Activated CD4-positive, alpha-beta T cell treated with anti-CD3 and anti-CD28 coated beads for 24 hours (primary cell): ENCODE measurements around the gene WDR87.
A peak's percentile ranks its signal among the peaks of the same experiment; 100 is the strongest.

Experiments used
- DNase-seq, 2 donors: peaks; one replicate each; pipeline ENCODE4 v3.0.0-alpha.2; 2020; ENCODE audit warnings: low read depth in 2 of 2

WDR87 gene

DNA sequence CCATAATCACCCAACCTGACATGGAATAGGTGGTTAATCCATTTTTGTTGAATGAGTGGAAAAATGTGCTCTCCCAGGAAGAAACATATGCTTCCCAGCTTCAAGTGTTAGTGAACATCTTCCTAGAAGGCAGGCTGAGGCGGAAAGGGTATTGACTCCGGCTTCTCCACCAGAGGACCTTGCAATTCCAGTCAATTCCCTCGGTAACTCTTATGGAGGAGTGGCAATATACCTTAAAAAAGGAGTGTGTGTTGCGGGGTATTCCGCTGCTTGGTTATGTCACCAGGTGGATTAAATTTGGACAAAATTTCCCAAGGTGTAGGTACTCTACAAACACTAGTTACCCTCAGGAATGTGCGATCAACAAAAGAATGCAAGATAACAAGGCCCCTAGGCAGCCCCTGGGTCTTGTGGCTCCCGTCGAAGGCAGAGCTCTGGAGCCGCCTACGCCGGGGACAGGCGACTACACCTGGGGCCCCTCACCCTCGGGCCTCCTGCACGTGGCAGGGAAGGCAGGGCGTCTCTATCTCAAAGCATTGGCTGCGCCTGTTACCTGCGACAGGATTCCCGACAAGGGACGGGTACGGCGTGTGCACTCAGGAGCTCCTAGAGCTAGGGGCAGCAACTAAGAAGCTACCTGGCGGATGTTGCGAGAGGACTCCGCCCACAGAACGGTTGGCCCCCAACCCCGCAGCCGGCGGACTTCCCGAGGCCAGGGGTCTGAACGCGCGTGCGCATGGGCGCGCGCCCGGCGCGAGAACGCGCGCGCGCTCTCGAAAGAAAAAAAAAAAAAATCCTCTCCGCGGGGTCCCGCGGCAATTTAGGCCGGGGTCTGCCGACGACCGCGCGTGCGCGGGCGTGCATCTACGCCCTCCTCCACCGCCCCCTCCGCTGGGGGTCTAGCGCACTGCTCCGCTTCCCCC lies at the start of gene WDR87:
Gene WDR87 (minus strand): TSS at position 649 of the 923 bp plus-strand sequence. CDS start 8,355 bp downstream, outside the sequence.
- peak; percentile 15 to 28 for DNase-seq

DNA sequence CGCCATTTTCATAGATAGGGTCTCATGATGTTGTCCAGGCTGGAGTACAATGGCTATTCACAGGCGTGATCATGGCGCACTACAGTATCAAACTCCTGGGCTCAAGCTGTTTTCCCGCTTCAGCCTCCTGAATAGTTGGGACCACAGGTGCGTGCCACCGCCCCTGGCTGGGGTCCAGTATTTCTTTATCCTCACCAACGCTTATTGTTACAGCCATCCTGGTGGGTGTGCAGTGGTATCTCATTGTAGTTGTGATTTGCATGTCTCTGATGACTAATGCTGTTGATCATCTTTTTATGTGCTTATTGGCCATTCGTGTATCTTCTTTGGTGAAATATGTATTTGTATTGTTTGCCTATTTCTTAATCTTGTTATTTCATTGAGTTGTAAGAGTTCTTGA lies 49.6 kb upstream of the WDR87 start:
- no peak for DNase-seq

DNA sequence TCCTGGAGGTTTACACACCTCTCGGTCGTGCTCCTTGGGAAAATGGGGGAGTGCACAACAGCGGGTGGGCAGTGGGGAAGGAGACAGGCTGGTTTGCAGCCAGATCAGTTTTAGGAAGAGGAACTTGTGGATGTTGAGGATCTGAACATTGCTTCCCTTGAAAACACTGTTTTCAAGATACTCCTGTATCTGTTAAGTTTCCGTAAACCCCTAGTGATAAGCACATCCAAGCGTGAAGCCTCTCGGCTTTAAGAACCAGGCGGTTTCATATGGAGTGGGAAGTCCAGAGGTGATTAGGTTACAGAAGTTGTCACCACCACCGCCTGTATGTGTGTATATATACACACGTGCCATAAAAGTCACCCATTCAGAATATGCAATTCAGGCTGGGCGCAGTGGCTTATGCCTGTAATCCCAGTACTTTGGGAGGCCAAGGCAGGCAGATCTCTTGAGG lies 48.1 kb upstream of the WDR87 start:
- DNase-seq: no peak

DNA sequence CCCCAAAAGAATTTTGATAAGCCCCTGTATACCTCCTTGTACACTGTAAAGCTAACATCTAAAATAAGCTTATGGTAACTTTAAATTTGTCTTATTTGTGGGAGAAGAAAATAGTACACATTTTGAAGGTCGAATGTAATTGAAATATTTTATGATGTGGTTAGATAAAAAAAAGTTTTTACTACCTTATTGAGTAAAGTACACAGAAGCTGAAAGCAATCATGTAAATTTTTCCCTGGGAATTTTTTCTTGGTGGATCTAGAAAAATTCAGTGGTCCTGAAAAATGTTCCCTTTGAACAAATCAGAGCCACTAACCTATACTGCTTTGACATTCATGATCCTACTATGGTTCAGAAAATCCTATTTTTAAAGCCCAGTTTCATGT lies 47.5 kb upstream of the WDR87 start:
- no peak for DNase-seq

DNA sequence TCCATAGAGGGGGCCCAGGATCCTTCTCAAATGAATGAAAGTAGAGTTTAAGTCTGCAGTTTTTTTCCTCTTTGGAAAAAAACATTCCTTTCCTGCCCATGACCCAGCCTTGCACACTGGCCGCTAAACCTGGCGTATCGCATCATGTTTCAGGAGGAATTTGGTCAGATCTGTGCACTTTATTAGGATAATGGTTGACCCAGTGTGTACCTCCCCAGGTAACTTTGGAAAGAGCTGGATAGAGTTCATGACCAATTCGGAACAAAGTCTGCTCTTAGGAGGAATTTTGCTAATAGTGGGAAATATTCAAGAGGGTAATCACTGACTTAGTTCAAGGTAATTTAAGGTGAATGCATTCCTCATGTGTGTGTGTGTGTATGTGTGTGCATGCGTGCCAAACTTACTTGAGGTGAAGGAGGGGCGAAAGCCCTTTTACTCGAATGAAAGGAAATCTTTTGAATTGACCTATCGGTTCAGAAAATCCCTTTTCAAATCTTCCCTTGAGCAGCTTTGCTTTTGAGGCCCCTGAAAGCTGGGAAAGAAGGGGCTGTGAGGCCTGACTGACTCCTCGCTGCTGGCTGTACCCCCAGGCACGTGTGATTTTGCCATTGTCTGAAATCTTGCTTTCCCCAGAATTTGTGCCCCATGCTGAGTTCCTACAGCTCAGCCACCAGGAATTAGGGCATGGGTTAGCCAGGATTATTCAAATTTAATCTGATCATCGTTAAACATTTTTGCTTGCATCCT lies 47.0 kb upstream of the WDR87 start:
- DNase-seq: no peak

DNA sequence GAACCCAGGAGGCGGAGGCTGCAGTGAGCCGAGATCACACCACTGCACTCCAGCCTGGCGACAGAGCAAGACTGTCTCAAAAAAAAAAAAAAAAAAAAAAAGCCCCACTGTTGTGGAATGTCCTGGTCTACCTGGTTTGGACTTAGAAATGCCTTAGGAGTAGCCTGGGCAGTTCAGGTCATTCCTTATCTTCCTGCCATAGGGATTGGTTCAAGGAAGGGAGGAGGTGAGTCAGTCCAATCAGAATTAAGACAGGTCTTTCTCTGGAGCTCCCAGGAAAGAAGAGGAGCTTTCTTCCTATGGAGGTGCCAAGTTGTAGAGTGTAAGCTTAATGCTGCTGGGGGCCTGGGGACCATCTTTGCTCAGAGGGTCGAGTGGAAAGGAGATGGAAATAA lies 45.4 kb upstream of the WDR87 start:
- no peak for DNase-seq

DNA sequence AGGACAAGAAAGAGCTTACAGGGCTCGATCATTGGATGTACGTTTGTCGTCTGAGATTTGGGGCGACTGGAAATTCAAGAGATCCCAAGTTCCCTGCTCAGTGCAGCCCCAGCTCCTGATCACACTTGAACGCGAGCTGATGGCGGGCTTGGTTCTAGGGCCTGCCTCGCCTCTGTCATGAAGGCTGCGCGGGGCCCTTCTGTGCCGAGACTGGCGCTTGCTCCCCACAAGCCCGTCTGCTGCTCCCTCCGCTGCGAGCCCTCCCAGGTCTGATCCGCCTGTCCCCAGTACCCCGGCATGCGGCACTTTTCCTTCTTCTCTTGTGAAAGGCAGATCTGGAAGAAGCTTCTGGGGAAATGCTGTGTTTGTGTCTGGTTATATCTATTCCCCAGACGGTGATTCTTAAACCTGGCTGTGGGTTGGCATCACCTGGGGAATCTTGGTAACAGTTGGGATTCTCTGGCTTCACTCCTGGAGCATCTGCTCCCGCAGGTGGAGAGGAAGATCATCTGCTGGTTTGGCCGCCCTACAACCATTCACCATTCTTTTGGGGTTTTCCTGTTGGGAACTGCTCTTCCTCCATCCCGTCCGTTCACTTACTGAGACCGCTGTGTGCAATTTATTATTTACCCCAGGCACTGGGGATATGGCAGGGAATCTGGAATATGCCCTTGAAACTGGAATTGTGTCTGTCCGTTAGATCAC lies 44.2 kb upstream of the WDR87 start:
- no peak for DNase-seq

DNA sequence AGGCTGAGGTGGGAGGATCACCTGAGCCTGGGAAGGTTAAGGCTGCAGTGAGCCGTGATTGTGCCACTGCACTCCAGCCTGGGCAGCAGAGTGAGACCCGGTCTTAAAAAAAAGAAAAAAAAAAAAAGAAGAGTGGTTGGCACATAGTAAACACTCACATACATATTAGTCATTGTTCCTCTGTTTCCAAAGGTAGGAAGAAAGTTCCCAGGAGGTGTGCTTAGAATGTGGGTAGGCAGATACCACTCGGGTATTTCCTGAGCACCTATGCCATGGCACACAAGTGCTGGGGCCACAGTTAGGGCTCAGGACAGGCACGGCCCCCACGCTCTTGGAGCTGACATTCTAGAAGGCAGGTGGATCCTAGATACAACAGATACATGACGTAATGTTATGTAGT lies 42.0 kb upstream of the WDR87 start:
- no peak for DNase-seq

DNA sequence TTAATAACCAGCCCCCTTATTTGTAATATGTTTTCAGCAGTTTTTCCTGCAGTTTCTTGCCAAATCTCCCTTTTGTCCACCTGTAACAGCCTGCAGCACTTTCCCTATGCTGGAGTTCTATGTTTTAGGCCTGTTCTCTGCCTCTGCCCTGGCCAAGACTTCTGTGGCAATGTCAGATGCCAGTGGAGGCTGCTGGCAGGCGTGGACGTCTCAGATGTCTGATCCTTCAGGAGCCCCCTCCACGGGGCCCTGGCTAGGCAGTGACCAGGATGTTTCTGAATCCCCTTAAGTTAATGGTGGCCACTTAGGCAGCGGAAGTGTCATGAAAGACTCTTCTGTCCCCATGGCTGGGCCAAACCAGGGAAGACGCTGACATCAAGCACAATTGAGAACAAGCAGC lies 41.4 kb upstream of the WDR87 start:
- no peak for DNase-seq

DNA sequence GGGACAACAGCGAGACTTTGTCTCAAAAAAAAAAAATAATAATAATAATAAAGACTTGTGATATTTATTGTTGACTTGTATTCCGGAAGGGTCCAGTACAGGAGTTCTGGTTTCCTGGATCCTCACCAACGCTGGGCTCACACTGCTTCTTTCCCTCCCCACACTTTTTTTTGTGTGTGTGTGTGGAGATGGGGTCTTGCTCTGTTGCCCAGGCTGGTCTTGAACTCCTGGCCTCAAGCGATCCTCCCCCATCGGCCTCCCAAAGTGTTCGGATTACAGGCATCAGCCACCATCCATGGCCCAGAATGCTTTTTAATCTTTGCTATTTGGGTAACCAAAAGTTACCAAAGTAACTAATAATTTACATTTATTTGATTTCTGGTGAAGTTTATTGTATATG lies 39.7 kb upstream of the WDR87 start:
- DNase-seq: no peak

DNA sequence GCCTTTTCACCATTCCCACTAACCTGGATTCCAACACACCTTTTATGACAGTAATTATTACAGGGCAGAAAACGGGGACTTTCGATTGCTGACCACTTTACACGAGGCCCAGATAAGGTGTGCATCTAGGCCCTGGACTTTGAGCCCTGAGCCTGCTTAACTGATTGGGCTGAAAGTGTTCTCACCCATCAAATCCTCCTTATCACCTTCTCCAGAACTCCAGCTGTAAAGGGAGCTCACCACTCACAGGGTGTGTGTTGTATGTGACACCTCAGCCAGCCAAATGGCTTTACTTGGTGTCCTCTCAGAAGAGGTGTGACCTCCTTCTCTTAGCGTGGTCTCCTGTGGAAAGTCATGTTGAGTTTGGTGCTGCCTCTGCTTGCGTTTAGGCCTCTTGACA lies 37.1 kb upstream of the WDR87 start:
- no peak for DNase-seq

DNA sequence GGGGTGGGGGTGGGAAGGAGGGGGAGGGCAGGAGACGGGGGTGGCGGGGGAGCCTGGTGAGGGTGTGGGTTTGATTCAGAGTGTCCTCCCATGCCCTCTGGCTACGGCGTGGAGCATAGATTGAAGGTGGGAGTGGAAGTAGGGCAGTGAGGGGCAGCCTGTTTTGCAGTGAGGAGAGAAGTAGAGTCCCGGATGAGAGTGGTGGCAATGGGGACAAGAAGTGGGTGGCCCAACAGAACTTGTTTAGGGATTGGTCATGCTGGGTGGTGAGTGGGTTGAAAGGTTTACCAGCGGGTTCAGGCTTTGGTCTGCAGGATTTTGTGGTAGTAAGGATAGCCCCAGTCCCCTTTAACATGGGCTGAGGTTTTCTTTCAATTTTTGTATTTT lies 36.1 kb upstream of the WDR87 start:
- DNase-seq: no peak

DNA sequence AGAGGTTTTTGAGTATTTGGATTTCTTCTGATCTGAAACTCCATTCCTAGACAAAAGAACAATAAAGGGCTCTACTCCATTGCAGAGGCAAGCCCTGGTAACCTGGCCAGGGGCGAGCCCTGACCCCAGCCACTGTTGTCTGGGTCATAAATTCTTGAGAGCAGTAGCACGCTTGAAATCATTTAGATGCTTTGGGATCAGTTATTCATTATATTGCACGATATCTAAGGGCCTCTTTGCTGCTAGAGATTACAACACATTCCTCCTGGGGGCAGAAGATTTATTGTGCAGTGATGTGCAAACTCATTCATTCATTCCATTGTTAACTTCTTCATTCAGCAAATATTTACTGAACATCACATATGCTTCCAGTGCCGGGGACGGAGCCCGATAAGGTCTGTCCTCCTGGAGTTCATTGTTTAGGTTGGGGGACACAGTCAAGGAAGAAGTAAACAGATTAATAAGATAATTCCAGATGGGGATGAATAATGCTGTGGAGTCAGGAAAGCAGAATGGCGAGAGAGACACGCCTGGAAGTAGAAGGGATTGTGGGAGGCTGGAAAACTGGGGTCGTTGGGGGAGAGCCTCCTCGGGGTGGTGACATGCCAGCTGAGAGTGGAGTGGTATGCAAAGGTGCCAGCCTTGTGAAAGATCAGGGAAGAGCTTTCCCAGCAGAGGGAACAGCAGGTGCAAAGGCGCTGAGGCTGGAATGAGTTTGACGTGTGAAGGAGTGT lies 35.6 kb upstream of the WDR87 start:
- no peak for DNase-seq

DNA sequence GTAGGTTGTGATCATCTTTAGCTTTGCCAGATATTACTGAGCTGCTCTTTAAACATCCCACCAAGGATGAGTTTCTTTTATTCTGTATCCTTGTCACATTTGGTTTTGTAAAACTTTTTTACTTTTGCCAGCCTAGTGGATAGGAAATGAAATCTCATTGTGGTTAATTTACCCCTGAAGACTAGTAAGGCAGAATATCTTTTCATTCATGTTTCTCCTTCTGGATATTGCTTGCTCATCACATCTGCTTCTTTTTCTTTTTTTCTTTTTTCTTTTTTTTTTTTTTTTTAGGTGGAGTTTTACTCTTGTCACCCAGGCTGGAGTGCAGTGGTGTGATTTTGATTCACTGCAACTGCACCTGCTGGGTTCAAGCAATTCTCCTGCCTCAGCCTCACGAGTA lies 32.0 kb upstream of the WDR87 start:
- DNase-seq: no peak

DNA sequence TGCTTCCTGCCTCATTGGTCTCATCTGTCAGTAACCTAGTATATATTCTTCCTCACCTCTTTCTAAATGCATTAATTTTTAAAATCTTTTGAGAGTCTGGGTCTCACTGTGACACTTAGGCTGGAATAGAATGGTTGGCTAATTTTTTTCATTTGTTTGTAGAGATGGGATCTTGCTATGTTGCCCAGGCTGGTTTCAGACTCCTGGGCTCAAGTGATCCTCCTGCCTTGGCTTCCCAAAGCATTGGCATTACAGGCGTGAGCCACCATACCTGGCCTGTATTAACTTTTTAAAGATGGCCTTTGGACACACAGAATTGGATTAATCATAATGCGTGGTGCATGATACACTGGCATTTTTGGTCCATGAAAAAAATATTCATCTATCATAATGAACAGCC lies 30.5 kb upstream of the WDR87 start:
- DNase-seq: no peak

DNA sequence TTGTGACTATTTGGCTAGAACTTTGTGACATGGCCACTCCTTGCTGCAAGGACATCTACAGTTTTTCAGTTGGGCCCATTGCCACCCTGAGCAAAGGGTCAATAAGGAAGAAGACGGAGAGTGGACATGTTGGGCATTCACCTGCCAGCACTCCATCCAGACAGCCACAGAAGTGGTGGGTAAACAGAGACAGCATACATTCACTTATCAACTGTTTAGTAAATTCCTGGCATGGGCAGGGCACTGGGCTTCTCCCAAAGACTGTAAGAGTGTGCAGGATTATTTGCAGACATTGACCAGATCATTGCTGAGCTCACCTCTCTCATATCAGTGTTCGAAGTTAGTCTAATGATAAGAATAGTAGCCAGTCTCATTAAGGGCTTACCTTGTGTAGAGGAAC lies 29.8 kb upstream of the WDR87 start:
- DNase-seq: no peak

DNA sequence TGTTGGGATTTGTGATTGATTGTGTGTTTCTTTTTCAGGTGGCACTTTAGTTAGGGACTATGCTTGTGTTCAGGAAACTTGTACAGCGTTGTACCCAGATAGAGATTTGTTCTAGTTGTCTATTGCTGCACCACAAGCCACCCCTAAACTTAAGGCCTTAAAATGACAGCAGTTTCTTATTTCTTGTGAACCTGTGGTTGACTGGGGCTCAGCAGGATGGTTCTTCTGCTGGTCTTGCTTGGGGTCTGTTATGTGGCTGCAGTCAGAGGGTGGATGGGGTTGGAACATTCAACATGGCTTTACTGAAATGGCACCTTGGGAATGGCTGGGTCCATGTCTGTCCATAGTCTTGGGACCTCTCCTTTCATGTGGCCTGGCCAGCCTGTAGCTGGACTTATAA lies 28.9 kb upstream of the WDR87 start:
- no peak for DNase-seq

DNA sequence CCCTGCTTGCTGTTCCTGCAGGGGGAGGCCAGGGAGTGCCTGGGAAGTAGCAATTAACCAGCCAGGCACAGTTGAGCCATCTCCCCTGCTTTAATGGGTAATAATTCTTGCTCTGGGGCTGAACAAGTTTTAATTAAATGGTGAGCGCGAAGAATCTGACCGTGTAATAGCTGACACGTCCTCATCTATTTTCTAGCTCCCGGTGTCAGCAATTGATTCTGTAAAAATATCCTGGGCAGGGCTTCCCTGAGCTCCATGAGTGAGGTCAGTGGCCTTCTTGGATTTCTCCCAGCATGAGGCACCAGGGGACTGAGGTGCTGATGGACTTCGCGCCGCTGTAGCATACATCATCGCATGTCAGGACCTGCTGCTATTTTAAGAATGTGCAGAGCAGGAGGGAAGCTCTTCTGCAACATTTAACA lies 27.6 kb upstream of the WDR87 start:
- DNase-seq: no peak

DNA sequence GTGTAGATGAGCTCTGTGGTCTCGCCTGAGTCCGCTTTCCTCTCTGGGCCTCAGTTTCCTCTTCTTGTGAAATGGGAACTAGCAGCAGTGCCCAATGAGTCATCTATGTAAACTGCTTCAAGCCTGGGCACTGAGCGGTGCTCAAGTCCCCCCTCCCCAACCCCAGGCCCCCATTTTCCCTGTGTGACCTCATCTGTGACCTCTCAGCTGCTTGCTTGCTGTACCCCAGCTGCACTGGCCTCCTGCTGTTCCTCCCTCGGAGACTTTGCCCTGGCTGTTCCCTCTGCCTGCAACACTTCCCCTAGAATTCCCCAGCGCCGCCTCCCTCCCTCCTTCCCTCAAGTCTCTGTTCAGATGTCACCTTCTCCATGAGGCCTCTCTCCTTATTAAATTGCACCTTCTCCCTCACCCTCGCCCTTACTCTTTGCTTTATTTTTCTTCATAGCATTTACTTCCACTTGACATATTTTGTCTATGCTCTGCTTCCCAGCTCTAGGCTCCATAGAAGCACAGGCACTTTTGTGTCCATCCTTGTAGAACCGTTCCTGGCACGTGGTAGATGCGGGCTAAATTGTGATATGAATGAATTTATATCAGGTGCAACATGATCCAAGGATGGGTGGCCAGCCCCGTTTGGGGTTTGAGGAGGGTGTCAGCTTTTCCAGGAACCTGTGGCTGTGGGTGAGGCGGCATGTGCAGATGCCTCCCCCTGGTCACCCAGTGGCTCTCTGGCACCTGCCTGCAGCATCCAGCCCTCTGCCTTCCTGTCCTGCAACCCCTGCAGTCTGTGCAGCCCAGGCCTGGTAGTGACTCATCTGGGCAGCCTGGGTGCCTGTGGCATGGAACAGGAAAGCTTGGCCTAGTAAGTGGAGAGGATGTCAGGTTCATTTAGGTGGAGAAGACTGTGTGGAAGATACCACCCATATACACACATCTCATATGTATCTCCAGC lies 26.9 kb upstream of the WDR87 start:
- no peak for DNase-seq

DNA sequence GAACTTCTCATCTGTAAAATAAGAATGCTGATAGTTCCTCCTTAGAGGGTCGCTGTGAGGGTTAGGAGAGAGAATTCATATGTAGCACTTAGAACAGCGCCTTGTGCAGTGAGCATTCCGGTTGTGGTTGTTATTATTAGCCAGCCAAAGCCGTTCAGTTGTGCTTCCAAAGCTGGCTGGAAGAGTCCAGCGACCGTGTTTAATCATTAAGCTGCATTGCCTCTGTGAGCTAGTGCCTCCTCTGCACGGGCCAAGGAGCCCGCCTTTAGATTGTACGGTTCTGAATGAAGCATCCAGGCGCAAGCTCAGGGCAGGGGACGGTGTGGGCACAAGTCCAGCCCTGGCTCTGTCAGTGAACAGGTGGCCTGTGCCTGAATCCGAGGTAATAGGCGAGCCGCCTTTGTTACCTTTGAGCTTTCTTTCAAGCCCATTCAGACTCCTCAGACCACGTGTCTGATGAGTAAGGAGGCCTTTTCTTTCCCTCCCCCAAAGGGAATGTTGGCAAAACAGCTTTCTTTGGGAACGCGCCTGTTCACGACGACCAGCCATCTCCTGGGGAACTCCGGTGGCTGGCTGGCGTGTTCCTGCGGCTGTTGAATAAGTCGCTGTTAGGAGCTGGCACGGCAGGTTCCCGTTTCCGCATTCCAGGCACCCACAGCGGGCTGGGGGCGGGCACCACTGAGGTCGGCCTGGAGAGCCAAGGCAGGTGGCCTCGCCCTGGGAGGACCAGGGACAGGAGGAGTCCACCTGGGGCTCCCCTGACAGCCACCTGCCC lies 25.7 kb upstream of the WDR87 start:
- no peak for DNase-seq
